Sigmoid colon (tissue), 4 donors: ENCODE results near the gene CDK6.

Experiments
- EP300 ChIP-seq, 4 donors: sonication (generic); formaldehyde crosslinking; IDR thresholded peaks; one replicate each; pipeline ENCODE4 v1.6.1; 2017; ENCODE audit warnings: antibody characterized with exemption in 4 of 4
- TF ChIP-seq, protein P1 (sequence below), 4 experiments: fragments of 450-650 bp in 3 of 4; fragments of 200-600 bp in 1 of 4; IDR thresholded peaks; one replicate each; pipeline ENCODE4 v1.5.1; 2016 to 2019; ENCODE audit warnings: antibody characterized with exemption in 4 of 4, mild to moderate bottlenecking in 3 of 4, moderate library complexity in 2 of 4

- TF ChIP-seq, protein P1, sequence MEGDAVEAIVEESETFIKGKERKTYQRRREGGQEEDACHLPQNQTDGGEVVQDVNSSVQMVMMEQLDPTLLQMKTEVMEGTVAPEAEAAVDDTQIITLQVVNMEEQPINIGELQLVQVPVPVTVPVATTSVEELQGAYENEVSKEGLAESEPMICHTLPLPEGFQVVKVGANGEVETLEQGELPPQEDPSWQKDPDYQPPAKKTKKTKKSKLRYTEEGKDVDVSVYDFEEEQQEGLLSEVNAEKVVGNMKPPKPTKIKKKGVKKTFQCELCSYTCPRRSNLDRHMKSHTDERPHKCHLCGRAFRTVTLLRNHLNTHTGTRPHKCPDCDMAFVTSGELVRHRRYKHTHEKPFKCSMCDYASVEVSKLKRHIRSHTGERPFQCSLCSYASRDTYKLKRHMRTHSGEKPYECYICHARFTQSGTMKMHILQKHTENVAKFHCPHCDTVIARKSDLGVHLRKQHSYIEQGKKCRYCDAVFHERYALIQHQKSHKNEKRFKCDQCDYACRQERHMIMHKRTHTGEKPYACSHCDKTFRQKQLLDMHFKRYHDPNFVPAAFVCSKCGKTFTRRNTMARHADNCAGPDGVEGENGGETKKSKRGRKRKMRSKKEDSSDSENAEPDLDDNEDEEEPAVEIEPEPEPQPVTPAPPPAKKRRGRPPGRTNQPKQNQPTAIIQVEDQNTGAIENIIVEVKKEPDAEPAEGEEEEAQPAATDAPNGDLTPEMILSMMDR (IDR thresholded peaks at IDR 0.05), result no peak
- TF ChIP-seq EP300 (IDR thresholded peaks at IDR 0.05), result no peak
Observed at GRCh38 chr7:92881091-92881485, 44.7 kb upstream of the CDK6 start.
